GM10266 (cell line): ENCODE data around the gene PLB1.

Experiments
- DNase-seq: peaks from one replicate; pipeline ENCODE4 v3.0.0; 2012; ENCODE audit errors: extremely low spot score
- TF ChIP-seq, protein P1 (sequence below): IDR thresholded peaks from 2 replicates; pipeline ENCODE4 v1.5.1; 2012; ENCODE audit warnings: mild to moderate bottlenecking, low read depth; ENCODE audit not compliant: control insufficient read depth, insufficient read depth; ENCODE audit errors: missing control alignments

PLB1 gene

DNA sequence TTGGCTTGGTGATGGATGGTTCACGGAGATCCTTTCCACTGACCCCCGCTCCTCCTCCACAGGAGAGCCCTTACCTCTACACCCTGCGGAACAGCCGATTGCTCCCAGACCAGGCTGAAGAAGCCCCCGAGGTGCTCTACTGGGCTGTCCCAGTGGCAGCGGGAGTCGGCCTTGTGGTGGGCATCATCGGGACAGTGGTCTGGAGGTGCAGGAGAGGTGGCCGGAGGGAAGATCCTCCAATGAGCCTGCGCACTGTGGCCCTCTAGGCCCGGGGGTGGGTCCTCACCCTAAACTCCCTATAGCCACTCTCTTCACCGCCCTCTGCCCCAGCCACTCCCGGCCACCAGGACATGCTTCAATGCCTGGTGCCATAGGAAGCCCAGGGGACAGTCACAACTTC, 146.9 kb downstream of the PLB1 start:
- TF ChIP-seq, protein P1, sequence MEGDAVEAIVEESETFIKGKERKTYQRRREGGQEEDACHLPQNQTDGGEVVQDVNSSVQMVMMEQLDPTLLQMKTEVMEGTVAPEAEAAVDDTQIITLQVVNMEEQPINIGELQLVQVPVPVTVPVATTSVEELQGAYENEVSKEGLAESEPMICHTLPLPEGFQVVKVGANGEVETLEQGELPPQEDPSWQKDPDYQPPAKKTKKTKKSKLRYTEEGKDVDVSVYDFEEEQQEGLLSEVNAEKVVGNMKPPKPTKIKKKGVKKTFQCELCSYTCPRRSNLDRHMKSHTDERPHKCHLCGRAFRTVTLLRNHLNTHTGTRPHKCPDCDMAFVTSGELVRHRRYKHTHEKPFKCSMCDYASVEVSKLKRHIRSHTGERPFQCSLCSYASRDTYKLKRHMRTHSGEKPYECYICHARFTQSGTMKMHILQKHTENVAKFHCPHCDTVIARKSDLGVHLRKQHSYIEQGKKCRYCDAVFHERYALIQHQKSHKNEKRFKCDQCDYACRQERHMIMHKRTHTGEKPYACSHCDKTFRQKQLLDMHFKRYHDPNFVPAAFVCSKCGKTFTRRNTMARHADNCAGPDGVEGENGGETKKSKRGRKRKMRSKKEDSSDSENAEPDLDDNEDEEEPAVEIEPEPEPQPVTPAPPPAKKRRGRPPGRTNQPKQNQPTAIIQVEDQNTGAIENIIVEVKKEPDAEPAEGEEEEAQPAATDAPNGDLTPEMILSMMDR = no peak
- no peak for DNase-seq

DNA sequence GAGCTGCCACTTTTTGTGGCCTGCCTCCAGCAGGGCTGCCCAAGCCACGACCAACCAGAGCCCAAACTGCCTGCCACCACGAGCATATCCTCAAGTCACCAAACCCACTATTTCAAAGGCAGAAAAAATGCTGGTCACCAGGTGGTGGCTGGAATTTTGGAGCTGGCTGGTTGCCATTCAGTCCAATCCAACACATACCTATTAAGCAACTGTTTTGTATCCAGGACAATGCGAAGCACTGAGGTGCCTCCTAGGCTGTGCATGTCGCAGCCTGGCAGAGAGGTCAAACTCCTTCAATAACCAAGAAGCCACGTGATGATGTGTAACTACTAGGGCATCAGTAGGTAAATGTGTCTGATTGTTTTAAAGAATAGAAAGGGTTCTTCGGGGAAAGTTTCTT, 147.5 kb downstream of the PLB1 start:
- no peak for DNase-seq
- TF ChIP-seq, protein P1 = no peak

DNA sequence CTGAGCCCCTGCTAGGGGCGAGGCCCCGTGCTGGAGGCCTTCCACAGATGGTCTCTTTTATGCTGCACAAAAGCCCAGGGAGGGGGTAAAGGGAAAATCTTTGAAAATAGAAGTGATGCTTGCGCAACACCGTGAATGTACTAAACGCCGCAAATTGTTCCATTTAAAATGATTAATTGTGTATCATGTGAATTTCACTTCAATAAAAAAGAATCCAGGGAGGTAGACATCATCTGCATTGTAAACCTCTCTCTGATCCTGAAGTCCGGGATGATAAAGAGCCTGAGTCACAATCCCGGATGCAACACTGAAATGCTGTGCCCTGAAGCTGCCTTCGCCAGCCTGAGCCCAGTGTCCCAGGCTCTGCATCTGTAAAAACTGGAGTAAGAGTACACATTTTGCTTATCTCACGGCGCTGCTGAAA, 148.1 kb downstream of the PLB1 start:
- TF ChIP-seq, protein P1 = no peak
- no peak for DNase-seq

DNA sequence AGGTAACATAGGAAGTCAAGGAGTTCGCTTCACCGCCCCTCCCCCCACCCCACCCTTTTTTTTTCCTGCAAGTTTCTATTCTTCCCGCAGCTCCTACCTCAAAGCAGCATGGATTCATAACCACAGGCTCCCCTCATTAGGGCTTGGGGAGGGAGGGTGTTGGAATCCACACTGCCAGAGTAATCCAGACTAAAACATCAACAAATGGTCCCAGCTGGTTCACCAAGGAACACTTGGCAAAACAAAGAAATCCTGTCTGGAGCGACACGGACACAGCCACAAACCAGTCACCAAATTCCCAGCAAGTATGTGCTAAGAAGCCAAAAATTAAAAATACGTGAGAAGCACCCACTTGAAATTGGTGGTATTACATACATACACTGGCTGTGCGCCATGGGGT, 148.9 kb downstream of the PLB1 start:
- TF ChIP-seq, protein P1 = no peak
- no peak for DNase-seq

DNA sequence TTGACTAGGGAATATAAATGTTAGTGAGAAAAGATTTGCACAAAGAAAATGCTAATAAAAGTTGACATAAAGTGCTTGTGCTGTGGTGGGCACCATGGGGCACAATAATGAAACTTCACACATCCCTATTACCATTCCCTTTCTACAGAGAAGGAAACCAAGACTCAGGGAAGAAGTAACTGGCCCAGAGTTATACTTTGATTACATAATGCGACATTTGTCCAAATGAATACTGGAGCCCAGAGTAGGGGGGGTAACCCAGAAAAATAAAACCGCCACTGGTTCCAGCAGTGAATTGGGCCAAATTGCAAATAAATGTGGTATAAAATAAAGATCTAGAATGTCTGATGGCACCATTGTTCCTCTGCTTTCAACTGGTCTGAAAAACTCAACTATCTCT, 149.7 kb downstream of the PLB1 start:
- TF ChIP-seq, protein P1 = no peak
- no peak for DNase-seq

DNA sequence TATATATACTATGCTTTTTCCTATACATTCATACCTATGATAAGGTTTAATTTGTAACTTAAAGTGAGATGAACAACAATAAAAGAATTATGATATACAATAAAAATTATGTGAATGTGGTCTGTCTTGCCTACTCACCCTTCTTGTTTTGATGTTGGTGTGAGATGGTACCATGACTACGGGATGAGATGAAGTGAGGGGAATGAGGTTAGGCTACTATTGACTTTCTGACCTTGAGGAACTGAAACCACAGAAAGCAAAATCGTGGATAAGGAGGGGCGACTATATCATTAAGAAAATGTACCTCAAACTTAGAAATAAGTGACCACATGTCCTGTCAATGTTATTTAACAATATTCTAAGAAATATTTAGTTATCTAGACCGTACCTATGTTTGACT, 151.8 kb downstream of the PLB1 start:
- DNase-seq = no peak
- TF ChIP-seq, protein P1 = no peak

DNA sequence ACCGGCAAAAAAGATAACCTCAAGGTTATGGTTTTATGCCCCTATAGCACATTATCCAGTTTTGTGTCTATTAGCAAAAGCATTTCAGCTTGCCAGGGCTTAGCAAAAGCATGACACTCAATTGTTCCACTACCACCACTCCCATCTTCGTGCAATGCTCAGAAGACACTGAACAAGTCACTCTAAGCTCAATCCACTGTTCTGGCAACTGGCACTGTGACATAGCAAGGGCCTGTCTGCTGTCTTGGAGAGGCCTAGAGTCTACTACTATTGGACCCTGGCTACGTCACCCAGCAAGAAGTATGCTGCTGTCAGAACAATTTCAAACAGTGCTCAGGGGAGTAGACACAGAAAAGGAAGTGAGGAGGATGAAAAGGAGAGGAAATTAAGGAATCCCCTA, 152.3 kb downstream of the PLB1 start:
- TF ChIP-seq, protein P1 = no peak
- DNase-seq = no peak
